ENCODE measurements around the gene CEBPZ. TPM values are rescaled to one million over a fixed set of nuclear protein-coding genes. Genes with fewer than 3 reads are reported as not detected.
"Not testable (repeated sequence)": the region's sequence is repeated elsewhere in the genome, so short reads cannot be mapped to it uniquely, and the experiment has no call there.

CEBPZ gene
- total and polyA plus RNA-seq, 7 donors: 30.7 to 54.2 (median 41.8) TPM

GRCh38 chr2:37211212-37211611 is 20.2 kb downstream of the CEBPZ start:
- Histone ChIP-seq H3K36me3 (peaks cover 4 to 98% (median 50%) of the 10 kb centered on the region in 4 donors), H3K9me3 (peaks cover 0 to 9% (median 4%) of the 10 kb centered on the region in 4 donors), H3K4me1 (peaks cover 0 to 9% (median 0%) of the 10 kb centered on the region in 4 donors), H3K27me3 (no peaks in the 10 kb centered on the region), H3K4me3 (no peak overlapping the region), H3K27ac (no peak overlapping the region)
- DNase-seq: no peak
- intact Hi-C loops (cut with DNase I): no loop called here
- TF ChIP-seq CTCF (IDR thresholded peaks at IDR 0.05): no peak
- TF ChIP-seq EP300 (IDR thresholded peaks at IDR 0.05): no peak

- H3K4me1 ChIP-seq; H3K9me3 ChIP-seq; DNase-seq; H3K27ac ChIP-seq; H3K4me3 ChIP-seq; intact Hi-C loops (cut with DNase I); H3K27me3 ChIP-seq: not testable (repeated sequence)
- WGBS, 2 donors: 95 to 97% methylated on average over 2 of the region's 2 CpGs
- peaks cover 12 to 97% (median 63%) of the 10 kb centered on the region in 4 donors for H3K36me3 ChIP-seq
Measured at GRCh38 chr2:37206760-37207159, 24.6 kb downstream of the CEBPZ start.

- no peaks in the 10 kb centered on the region for H3K4me1 ChIP-seq
- H3K9me3 ChIP-seq: peaks cover 0 to 9% (median 4%) of the 10 kb centered on the region in 4 donors
- TF ChIP-seq CTCF (IDR thresholded peaks at IDR 0.05) (no peak), POLR2A (IDR thresholded peaks at IDR 0.05) (no peak), POLR2AphosphoS5 (IDR thresholded peaks at IDR 0.05) (no peak), EP300 (IDR thresholded peaks at IDR 0.05) (no peak)
- H3K36me3 ChIP-seq: peaks cover 17 to 97% (median 57%) of the 10 kb centered on the region in 4 donors
- no peaks in the 10 kb centered on the region for H3K27me3 ChIP-seq
- no peak overlapping the region for H3K27ac ChIP-seq
- 97 to 98% methylated on average over 5 of the region's 5 CpGs for WGBS, 2 donors
- no peak overlapping the region for H3K4me3 ChIP-seq
- intact Hi-C loops (cut with DNase I): no loop called here
- DNase-seq: no peak
Measured at GRCh38 chr2:37205689-37206341, 25.6 kb downstream of the CEBPZ start.

GRCh38 chr2:37205071-37205661 is 26.2 kb downstream of the CEBPZ start:
- intact Hi-C loops (cut with DNase I); H3K4me1 ChIP-seq; DNase-seq; H3K4me3 ChIP-seq; H3K9me3 ChIP-seq; H3K27me3 ChIP-seq; H3K27ac ChIP-seq: not testable (repeated sequence)
- 84 to 92% methylated on average over 8 of the region's 8 CpGs for whole genome bisulfite sequencing, 2 donors
- H3K36me3 ChIP-seq: peaks cover 17 to 97% (median 52%) of the 10 kb centered on the region in 4 donors

GRCh38 chr2:37203708-37204107 is 27.7 kb downstream of the CEBPZ start:
- Histone ChIP-seq H3K4me3 (no peak overlapping the region), H3K36me3 (peaks cover 17 to 87% (median 40%) of the 10 kb centered on the region in 4 donors), H3K27ac (no peak overlapping the region), H3K4me1 (peaks cover 0 to 3% (median 0%) of the 10 kb centered on the region in 4 donors), H3K9me3 (peaks cover 0 to 5% (median 2%) of the 10 kb centered on the region in 4 donors), H3K27me3 (no peaks in the 10 kb centered on the region)
- TF ChIP-seq EP300 (IDR thresholded peaks at IDR 0.05): no peak
- TF ChIP-seq POLR2AphosphoS5 (IDR thresholded peaks at IDR 0.05): no peak
- TF ChIP-seq CTCF (IDR thresholded peaks at IDR 0.05): no peak
- no peak for TF ChIP-seq POLR2A (IDR thresholded peaks at IDR 0.05)
- intact Hi-C loops (cut with DNase I): no loop called here
- DNase-seq: no peak
- WGBS, 2 donors: 90 to 94% methylated on average over 2 of the region's 2 CpGs

- Histone ChIP-seq H3K27me3 (no peaks in the 10 kb centered on the region), H3K27ac (no peak overlapping the region), H3K9me3 (no peaks in the 10 kb centered on the region), H3K4me3 (no peak overlapping the region), H3K36me3 (peaks cover 17 to 70% (median 33%) of the 10 kb centered on the region in 4 donors), H3K4me1 (peaks cover 0 to 15% (median 12%) of the 10 kb centered on the region in 4 donors)
- 81 to 82% methylated on average over 1 of the region's 1 CpG for WGBS, 2 donors
- DNase-seq: no peak
- TF ChIP-seq EP300 (IDR thresholded peaks at IDR 0.05) (no peak), CTCF (IDR thresholded peaks at IDR 0.05) (no peak), POLR2A (IDR thresholded peaks at IDR 0.05) (no peak), POLR2AphosphoS5 (IDR thresholded peaks at IDR 0.05) (no peak)
- intact Hi-C loops (cut with DNase I): no loop called here
Measured at GRCh38 chr2:37201766-37202165, 29.6 kb downstream of the CEBPZ start.

All from sigmoid colon (tissue), 7 donors.